ENCODE results near the gene PIK3CA.

DNA sequence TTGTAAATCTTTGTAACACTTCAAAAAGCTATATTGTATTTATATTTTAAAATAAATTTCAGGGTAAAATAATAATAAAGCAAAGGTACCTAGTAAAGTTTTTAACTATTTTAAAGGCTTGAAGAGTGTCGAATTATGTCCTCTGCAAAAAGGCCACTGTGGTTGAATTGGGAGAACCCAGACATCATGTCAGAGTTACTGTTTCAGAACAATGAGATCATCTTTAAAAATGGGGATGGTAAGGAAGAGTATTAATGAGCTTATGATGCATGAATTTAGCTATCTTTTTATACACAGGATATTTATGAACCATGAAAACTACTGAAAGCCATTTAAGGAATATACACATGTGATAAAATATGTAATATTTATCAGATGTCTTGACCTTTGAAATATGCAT is 76.4 kb downstream of the PIK3CA start:
- TF ChIP-seq POLR2A (IDR thresholded peaks at IDR 0.05): no peak
- TF ChIP-seq, protein P1, sequence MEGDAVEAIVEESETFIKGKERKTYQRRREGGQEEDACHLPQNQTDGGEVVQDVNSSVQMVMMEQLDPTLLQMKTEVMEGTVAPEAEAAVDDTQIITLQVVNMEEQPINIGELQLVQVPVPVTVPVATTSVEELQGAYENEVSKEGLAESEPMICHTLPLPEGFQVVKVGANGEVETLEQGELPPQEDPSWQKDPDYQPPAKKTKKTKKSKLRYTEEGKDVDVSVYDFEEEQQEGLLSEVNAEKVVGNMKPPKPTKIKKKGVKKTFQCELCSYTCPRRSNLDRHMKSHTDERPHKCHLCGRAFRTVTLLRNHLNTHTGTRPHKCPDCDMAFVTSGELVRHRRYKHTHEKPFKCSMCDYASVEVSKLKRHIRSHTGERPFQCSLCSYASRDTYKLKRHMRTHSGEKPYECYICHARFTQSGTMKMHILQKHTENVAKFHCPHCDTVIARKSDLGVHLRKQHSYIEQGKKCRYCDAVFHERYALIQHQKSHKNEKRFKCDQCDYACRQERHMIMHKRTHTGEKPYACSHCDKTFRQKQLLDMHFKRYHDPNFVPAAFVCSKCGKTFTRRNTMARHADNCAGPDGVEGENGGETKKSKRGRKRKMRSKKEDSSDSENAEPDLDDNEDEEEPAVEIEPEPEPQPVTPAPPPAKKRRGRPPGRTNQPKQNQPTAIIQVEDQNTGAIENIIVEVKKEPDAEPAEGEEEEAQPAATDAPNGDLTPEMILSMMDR (IDR thresholded peaks at IDR 0.05): no peak
